ENCODE data around the gene RIT1. TPM values are rescaled to one million over a fixed set of nuclear protein-coding genes. Genes with fewer than 3 reads are reported as not detected.

Gene RIT1
- total RNA-seq = 37.9 and 54.8 TPM in 2 replicates

GRCh38 chr1:155911156-155912055 lies at the start of gene RIT1:
Gene RIT1, minus strand, starts transcription at chr1:155911349. Its CDS starts 588 bp downstream, at chr1:155910761.

GRCh38 chr1:155940993-155941844 lies 30.1 kb upstream of the RIT1 start, which contains the start of gene RXFP4:
Gene RXFP4, plus strand, starts transcription at chr1:155941638. Its CDS starts 72 bp downstream, at chr1:155941710.

GRCh38 chr1:155934097-155934935 lies 23.2 kb upstream of the RIT1 start, which contains the start of gene KHDC4:
Gene KHDC4, minus strand, starts transcription at chr1:155934413. Its CDS starts 40 bp downstream, at chr1:155934373.

GRCh38 chr1:155859234-155859829 lies 51.8 kb downstream of the RIT1 start, which contains the start of gene SYT11:
Gene SYT11, plus strand, starts transcription at chr1:155859567. Its CDS starts 195 bp downstream, at chr1:155859762.

GRCh38 chr1:155856975-155857930 lies 53.9 kb downstream of the RIT1 start, which contains the start of gene GON4L:
Gene GON4L, minus strand, starts transcription at chr1:155857214. Its CDS starts 3,434 bp downstream, at chr1:155853780.

Other genes with a start within 250 kb of the RIT1 start
- gene YY1AP1, start 222.6 kb downstream of the RIT1 start, total RNA-seq = 35.9 and 53.5 TPM in 2 replicates
- gene DAP3, start 222.3 kb downstream of the RIT1 start, total RNA-seq = 72.5 and 79.3 TPM in 2 replicates
- 22.9 and 31.3 TPM in 2 replicates for gene GON4L, start 54.1 kb downstream of the RIT1 start, total RNA-seq
- gene SYT11, start 51.8 kb downstream of the RIT1 start, total RNA-seq = 0.34 and 0.36 TPM in 2 replicates
- gene KHDC4, start 23.1 kb upstream of the RIT1 start, total RNA-seq = 28.4 and 34.4 TPM in 2 replicates
- not detected in 2 replicates for gene RXFP4, start 30.3 kb upstream of the RIT1 start, total RNA-seq
- gene ARHGEF2, start 67.2 kb upstream of the RIT1 start, total RNA-seq = 131 and 138 TPM in 2 replicates
- 168 and 426 TPM in 2 replicates for gene SSR2, start 109.6 kb upstream of the RIT1 start, total RNA-seq
- gene UBQLN4, start 142.4 kb upstream of the RIT1 start, total RNA-seq = 18.5 and 26.7 TPM in 2 replicates
- 60.7 and 67.3 TPM in 2 replicates for gene LAMTOR2, start 143.4 kb upstream of the RIT1 start, total RNA-seq
- 46.8 and 48.7 TPM in 2 replicates for gene RAB25, start 149.8 kb upstream of the RIT1 start, total RNA-seq
- gene MEX3A, start 171.1 kb upstream of the RIT1 start, total RNA-seq = 1.7 and 6.0 TPM in 2 replicates
- 455 and 618 TPM in 2 replicates for gene LMNA, start 203.4 kb upstream of the RIT1 start, total RNA-seq
- 3.8 and 11.9 TPM in 2 replicates for gene SEMA4A, start 242.2 kb upstream of the RIT1 start, total RNA-seq